CD4-positive, alpha-beta T cell treated with Interleukin-6 at 100 ng/mL for 8 hours (primary cell): ENCODE results near the gene DOK3.
"Not testable (repeated sequence)": the region's sequence is repeated elsewhere in the genome, so short reads cannot be mapped to it uniquely, and the experiment has no call there.

ENCODE experiments used
- DNase-seq: peaks from one replicate; pipeline ENCODE4 v3.0.0-alpha.2; 2020; ENCODE audit warnings: mixed read lengths, low spot score

DOK3 gene

GRCh38 chr5:177535125-177535524, 25.5 kb upstream of the DOK3 start:
- no peak for DNase-seq

GRCh38 chr5:177534433-177534832, 24.8 kb upstream of the DOK3 start:
- DNase-seq, result not testable (repeated sequence)

GRCh38 chr5:177531209-177531940, 21.7 kb upstream of the DOK3 start:
- no peak for DNase-seq

- no peak for DNase-seq
Observed at GRCh38 chr5:177530638-177531037, 21.0 kb upstream of the DOK3 start.

GRCh38 chr5:177529247-177530203, 19.9 kb upstream of the DOK3 start:
- no peak for DNase-seq

- DNase-seq, result no peak
Observed at GRCh38 chr5:177528631-177529030, 19.0 kb upstream of the DOK3 start.

GRCh38 chr5:177527595-177527994, 18.0 kb upstream of the DOK3 start:
- DNase-seq, result no peak

GRCh38 chr5:177526791-177527190, 17.2 kb upstream of the DOK3 start:
- no peak for DNase-seq

GRCh38 chr5:177526191-177526590, 16.6 kb upstream of the DOK3 start:
- no peak for DNase-seq

- no peak for DNase-seq
Observed at GRCh38 chr5:177524941-177525655, 15.5 kb upstream of the DOK3 start.

GRCh38 chr5:177524539-177524900, 14.9 kb upstream of the DOK3 start:
- DNase-seq, result no peak

GRCh38 chr5:177523711-177524538, 14.3 kb upstream of the DOK3 start:
- DNase-seq, result no peak

- DNase-seq, result no peak
Observed at GRCh38 chr5:177520916-177521513, 11.4 kb upstream of the DOK3 start.

- no peak for DNase-seq
Observed at GRCh38 chr5:177520271-177520670, 10.6 kb upstream of the DOK3 start.

GRCh38 chr5:177519463-177520235, 10.0 kb upstream of the DOK3 start:
- DNase-seq, result no peak

GRCh38 chr5:177516601-177517568, 7.3 kb upstream of the DOK3 start, which contains the start of gene DDX41:
DDX41 (minus strand) TSS chr5:177516961; CDS start chr5:177516945, 16 bp downstream.
- DNase-seq, result peak; percentile 95

- DNase-seq, result no peak
Observed at GRCh38 chr5:177515580-177515979, 6.0 kb upstream of the DOK3 start.

GRCh38 chr5:177514541-177514940, 4.9 kb upstream of the DOK3 start:
- DNase-seq, result no peak

GRCh38 chr5:177513500-177513899, 3.9 kb upstream of the DOK3 start:
- DNase-seq, result no peak
